Glomerular endothelial cell (primary cell): ENCODE results near the gene FFAR1. TPM values are rescaled to one million over a fixed set of nuclear protein-coding genes. Genes with fewer than 3 reads are reported as not detected.

ENCODE experiments used
- DNase-seq: peaks from one replicate; pipeline ENCODE4 v3.0.0-alpha.2; 2011; ENCODE audit warnings: low read depth, low spot score; ENCODE audit errors: extremely low read depth
- total RNA-seq: library from RNA; depleted of rRNA; stranded (reverse); fragments of >200 nt; gene quantifications from 2 replicates; pipeline ENCODE4 v1.2.3, GENCODE V29; 2015

Gene FFAR1
- total RNA-seq, 1 donor from 2014 or later = not detected

DNA sequence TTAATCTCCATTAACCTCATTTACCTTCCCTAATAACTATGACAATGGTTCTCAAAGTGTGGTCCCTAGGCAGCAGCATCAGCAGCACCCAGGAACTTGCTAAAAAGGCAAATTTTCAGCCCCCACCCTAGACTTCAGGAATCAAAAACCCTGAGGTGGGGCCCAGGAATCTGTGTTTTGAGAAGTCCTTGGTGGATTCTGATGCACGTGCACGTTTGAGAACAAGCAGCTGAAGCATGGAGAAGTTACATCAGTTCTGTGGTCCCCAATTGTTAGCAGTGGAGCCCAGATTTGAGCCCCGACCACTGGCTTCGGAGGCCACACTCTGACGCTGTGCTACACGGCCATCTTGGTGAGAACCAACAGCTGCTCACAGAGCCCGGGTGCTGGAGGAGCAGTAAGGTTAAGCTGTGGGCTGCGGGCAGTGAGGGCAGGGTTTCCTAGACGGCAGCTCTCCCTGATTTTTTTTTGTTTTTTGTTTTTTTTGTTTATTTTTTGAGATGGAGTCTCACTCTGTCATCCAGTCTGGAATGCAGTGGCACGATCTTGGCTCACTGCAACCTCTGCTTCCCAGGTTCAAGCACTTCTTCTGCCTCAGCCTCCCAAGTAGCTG lies 32.7 kb upstream of the FFAR1 start:
- DNase-seq = no peak

DNA sequence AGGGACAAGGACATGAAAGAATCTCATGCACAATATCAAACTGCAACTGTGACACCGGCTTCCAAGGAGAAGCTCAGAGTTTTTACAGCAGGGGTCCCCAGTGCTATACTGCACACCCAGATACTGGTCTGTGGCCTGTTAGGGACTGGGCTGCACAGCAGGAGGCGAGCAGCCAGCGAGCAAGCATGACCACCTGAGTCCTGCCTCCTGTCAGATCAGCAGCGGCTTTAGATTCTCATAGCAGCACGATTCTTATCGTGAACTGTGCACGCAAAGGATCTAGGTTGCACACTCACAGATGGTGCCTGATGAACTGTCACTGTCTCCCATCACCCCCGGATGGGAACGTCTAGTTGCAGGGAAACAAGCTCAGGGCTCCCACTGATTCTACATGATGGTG lies 31.8 kb upstream of the FFAR1 start:
- DNase-seq = no peak

DNA sequence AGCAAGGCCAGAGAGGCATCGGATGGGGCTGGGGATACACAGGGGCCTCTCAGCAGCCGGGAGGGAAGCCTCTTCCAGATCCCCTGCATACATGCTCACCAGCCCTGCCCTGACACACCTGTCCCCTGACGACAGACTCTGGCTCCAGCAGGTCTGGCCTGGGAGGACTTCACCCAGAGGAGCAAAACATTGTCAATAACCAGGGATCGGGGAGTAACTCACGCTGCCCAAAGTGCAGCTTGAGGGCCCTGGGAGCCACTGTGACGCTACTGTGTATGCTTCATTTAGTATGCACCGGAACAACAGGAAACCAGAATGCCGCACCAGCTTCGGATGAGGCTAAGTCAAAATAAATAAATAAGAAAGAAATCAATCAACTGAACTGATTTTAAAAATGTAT lies 31.1 kb upstream of the FFAR1 start:
- no peak for DNase-seq

DNA sequence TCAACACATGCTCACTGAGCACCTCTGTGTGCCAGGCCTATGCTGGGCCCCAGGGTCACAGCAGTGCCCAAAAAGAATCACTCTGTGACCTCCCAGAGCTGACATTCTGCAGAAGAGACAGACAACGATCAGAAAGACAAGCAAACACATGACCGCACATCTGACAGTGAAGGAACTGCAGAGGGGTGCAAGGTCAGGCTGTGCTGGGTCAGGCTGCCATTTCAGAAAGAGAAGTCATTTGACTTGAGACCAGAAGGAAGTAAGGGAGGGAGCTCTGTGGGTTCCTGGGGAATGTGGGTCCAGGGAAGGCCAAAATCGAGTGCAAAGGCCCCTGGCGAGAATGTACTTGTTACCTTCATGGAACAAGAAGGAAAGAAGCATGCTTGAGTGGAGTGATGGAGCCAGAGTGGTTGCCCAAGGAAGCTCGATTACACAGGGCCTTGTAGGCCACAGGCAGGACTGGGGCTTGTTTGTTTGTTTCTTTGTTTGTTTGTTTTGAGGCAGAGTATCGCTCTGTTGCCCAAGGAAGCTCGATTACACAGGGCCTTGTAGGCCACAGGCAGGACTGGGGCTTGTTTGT lies 30.1 kb upstream of the FFAR1 start:
- DNase-seq = no peak

DNA sequence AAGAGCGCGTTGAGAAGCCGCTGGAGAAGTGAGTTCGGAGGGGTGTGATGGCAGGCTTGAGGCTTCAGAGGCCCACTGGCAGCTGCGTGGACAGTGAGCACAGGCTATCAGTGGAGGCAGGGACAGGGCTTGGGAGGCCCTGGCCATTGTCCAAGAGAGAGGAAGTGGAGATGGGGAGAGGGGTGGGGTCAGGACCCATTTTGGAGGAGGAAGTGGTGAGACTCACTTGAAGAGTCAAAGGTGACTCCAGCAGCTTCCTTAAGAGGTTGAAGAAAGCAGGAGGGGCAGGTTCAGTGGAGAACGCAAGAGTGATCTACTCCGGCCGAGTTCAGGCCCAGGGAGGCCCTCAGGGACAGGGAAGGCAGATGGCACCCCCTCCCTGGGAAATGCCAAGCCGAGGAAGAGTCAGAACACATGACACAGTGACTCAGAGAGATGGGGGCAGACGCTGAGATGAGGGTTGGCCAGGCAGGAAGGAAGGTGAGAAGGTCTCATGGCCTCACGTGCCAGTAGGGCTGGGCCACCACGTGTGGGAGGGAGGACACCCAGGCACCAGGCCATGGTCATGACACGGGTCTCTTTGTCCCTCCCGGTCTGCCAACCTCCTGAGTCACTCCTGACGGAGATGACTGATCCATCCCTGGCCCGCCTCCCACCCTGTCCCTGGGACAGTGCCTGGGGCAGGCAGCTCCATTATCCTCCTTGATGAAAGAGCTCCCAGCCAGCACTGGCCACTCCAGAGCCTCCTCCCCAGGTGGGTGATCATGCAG lies 28.8 kb upstream of the FFAR1 start:
- peak; percentile 20 for DNase-seq

DNA sequence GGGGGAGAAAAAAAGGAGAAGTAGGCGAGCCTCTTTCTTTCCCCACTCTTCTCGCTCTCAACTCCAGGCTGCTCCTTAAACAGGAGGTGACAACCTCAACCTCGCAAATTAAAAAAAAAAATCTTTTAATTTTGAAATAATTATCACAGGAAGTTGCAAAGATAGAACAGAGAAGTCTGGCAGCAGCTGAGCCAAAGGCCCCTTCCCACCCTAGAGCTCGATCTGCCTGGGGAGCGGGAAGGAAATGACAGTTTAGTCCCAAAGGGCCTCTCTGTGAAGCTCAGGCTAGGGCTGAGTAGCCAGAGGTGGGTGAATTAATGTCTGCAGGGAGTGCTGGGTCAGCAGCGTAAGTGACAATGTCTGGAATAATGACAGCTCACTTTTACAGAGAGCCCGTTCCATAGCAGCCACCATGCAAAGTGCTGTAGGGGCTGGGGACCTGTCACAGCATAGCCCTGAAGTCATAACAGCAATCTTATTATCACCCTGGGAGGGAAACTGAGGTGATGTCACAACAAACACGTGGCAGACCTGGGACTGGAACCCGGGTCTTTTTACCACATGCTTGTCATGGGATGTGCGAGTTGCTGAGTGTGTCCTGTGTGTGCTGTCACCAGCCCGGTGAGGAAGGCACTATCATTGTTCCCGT lies 27.5 kb upstream of the FFAR1 start:
- DNase-seq = no peak

DNA sequence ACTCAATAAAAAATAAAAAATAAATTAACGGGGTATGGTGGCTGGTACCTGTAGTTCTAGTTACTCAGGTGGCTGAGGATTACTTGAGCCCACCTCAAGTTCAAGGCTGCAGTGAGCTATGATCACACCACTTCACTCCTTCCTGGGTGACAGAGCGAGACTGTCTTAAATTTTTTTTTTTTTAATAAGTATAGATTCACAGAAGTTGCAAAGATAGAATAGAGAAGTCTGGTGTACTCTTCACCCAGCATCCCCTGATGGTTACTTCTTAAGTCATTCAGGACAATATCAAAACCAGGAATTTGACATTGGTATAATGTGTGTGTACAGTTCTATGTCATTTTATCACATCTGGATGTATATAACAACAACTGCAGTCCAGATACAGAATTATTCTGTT lies 26.4 kb upstream of the FFAR1 start:
- DNase-seq = no peak

DNA sequence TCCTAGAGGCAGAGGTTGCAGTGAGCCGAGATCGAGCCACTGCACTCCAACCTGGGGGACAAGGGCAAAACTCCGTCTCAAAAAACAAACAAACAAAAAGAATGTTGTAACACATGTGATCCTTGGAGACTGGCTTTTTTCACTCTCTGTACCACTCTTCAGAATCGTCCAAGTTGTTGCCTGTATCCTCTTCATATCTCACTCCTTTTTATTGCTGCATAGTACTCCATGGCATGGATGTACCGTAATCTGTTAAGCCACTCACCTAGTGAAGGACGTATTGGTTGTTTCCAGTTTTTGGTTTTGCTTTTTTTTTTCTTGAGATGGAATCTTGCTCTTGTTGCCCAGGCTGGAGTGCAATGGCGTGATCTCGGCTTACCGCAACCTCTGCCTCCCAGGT lies 25.7 kb upstream of the FFAR1 start:
- no peak for DNase-seq

DNA sequence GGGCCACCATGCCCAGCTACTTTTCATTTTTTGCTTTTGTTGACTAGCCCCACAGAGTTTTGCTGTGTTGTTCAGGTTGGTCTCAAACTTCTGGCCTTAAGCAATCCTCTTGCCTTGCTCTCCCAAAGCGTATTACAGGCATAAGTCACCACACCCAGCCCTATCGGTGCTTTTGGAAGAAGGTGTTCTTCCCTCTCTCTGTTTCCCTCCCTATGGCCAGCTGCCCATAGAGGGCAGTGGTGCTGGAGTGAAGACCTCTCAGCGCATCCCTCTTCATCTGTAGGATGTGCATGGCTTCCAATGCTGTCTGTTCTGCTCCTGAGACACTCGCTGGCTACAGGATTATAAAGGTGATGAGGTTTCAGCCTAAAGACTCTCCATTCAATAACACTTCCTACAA lies 20.1 kb upstream of the FFAR1 start:
- DNase-seq = no peak

DNA sequence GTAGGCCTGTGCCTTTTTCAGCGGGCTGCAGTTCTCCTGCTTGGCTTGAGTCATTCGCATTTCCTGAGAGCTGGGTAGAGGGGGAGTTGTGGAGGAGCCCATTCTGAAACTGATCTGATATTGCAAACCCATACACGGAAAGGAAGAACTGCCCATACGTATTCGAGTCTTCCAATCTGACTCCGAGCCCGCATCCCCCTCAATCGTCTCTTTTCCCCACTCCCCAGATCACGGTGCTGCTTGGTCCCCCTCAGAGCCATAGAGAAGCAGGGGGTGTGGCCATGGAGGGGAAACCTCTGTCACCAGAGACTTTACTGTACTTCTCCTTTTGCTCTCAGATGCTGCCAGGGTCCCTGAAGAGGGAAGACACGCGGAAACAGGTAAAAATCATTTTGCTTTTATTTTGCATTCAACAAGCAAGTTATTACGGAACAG lies 18.8 kb upstream of the FFAR1 start, which contains the start of gene CD22:
Gene CD22, plus strand, starts transcription at position 337 of the 435 bp plus-strand sequence. CDS start 2,854 bp downstream, outside the sequence.
- no peak for DNase-seq

DNA sequence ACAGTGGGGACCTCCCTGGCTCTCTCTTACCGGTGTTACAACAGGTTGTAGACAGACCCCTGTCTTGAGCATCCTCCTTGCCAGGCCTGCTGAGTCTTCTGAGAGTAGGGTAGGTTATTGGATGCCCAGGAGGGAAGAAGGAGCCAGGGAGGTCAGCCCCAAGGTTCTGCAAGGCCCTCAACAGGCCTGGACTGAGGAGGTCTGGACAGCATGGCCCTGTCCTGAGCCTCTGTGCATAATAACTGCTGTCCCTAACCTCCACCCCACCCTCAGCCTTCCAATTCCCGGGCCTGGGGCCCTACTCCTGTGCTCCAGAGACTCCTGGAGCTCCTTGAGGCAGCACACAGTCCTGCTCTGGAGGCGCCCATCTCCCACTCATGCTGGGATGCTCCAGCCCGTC lies 18.4 kb upstream of the FFAR1 start:
- no peak for DNase-seq

DNA sequence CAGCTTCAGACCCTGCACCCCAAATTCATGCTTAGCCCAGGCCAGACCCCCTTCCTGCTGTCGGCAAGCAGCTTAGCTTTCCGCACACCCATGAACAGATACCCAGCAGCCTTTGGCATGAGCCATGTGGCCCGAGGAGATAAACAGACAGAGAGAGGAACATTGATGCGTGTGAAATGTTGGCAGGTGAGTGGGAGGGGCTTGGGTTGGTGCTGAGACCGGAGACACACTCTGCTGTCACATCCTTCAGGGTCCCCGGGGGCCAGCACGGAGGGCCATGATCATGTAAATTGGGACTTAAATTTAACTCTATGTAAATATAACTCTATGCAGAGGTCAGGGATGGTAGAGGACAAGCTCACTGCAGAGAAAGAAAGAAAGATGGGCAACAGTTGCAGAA lies 17.2 kb upstream of the FFAR1 start:
- DNase-seq = no peak

DNA sequence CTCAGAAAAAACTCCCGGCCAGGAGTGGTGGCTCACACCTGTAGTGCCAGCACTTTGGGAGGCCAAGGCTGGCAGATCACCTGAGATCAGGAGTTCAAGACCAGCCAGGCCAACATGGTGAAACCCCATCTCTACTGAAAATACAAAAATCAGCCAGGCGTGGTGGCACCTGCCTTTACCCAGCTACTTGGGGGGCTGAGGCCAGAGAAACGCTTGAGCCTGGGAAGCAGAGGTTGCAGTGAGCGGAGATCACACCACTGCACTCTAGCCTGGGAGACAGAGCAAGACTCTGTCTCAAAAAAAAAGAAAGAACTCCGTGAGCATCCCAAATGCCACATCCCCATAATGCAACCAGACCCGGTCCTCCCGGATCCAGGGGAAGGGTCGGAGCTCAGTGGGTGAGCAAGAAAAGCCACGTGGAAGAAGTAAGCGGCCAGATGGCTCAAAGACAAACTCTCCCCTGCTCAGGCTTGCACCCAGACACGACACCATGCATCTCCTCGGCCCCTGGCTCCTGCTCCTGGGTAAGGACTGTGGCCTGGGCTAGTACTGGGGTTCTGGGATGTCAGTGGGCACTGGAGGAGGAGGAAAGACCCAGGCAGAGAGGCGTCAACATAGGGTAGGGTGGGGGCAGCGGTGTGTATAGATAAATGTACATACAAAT lies 16.0 kb upstream of the FFAR1 start:
- no peak for DNase-seq

DNA sequence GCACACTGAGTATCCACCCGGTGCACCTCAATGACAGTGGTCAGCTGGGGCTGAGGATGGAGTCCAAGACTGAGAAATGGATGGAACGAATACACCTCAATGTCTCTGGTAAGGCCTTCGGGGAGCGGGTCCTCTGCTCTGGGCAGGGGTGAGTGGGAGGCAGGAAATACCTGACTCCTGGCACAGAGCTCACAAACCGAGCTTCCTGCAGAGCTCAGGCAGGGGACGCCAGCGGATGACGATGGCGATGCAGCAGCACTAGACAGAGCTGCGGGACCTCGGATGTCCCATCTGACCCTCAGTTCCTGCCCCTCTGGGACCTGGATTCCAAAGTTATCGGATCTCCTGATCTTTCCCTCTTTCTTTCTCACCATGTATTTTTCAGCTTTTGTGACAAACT lies 14.9 kb upstream of the FFAR1 start:
- DNase-seq = no peak

DNA sequence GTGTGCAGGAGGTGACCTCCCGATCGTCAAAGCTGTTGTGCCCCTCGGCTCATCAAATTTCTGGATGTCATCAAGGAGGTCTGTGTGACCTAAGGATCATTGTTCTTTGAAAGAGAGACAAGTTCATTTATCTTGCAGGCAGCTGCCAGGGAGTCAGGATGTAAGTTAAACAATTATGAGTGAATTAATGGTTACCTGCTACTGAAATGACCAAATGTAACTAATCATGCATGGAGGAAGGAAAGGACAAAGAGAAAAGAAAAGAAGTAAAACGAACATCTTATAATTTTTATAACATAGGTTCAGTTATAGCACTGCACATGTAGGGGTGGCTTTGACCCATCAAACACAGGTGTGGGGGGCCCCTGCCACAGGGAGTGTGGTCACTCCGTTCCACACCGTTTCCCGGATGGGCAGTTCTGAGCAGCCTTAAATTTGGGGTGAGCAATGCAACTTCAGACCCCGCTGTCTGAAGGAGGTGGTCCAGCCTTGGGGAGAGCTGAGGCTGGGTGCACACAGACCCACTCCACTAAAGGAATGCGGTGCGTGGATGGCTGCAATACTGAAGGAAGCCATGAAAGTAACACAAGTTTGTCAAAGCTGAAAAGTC lies 13.5 kb upstream of the FFAR1 start:
- DNase-seq = no peak

DNA sequence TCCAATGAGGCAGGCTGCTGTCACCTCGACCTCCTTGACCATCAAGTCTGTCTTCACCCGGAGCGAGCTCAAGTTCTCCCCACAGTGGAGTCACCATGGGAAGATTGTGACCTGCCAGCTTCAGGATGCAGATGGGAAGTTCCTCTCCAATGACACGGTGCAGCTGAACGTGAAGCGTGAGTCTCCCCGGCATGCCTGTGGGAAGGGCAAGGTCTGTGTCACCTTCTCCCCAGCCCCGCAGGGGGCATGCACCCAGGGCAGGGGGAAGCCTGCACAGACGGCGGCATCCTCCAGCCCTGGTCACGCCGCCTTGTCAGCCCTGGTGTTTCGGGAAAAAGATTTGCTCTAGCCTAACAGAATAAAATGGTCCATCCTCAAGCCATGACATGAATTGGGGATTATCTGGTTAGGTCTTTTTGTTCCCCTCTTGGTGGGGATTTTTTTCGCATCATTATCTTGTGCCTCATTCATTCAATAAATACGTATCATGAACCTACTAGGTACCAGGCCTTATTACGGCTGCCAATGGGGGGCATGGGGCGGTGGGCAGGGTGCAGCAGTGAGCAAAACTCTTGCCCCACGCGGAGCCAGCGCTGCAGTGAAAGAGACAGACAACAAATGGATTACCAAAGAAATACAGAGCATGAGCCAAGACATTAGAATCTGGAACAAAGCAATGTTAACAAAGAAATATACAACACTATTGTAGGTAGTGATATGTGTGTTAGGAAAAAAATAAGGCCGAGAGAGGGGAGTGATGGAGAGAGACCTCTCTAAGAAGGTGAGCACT lies 11.3 kb upstream of the FFAR1 start:
- no peak for DNase-seq

DNA sequence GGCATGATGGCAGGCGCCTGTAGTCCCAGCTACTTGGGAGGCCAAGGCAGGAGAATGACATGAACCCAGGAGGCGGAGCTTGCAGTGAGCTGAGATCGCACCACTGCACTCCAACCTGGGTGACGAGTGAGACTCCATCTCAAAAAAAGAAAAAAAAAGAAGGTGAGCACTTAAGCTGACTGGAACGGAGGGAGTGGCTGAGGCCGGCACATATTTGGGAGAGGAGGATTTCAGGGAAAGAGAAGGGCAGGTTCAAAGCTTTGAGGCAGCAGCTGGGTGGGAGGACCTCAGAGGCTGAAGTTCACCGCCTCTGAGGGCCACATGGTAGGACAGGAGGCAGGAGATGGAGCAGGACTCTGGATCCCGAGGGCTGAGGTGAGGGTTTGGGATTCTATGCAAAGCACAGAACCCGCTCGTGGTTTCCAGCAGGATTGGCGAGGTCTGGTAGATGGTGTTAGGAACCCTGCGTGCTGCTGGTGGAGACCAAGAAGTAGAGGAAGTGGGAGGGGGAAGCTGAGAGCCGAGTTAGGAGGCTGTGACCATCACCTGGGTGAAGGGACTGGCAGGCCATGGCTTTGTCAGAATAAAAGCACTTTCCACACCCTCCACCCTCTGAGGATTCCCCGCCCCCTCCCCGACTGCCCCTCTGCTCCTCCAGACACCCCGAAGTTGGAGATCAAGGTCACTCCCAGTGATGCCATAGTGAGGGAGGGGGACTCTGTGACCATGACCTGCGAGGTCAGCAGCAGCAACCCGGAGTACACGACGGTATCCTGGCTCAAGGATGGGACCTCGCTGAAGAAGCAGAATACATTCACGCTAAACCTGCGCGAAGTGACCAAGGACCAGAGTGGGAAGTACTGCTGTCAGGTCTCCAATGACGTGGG lies 10.4 kb upstream of the FFAR1 start:
- no peak for DNase-seq

DNA sequence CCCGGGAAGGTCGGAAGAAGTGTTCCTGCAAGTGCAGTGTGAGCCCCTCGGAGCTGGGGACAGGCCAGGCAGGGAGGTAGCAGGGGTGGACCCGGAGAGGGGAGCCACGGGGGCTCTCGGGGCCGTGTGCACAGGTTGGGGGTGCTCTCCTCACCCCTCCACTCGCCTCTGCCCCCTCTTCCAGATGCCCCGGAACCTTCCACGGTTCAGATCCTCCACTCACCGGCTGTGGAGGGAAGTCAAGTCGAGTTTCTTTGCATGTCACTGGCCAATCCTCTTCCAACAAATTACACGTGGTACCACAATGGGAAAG lies 9.8 kb upstream of the FFAR1 start:
- DNase-seq = no peak

DNA sequence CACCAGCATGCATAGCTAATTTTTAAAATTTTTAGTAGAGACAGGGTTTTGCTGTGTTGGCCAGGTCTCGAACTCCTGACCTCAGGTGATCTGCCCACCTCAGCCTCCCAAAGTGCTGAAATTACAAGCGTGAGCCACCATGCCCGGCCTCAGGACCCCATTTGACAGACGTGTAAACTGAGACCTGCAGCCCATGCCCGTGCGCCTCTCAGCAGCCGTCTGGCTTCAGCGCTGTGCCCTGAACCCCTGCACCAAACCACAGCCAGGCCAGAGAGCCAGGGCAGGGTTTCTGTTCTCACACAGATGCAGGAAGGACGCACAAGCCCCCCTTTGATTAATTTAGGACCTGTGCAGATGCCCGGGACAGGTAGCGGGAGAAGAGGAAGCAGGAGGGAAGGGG lies 7.3 kb upstream of the FFAR1 start:
- DNase-seq = no peak
